Adrenal gland (tissue), 12 donors: ENCODE results near the gene SNX25. TPM values are rescaled to one million over a fixed set of nuclear protein-coding genes. Genes with fewer than 3 reads are reported as not detected.
"Not testable (repeated sequence)": the region's sequence is repeated elsewhere in the genome, so short reads cannot be mapped to it uniquely, and the experiment has no call there.

Experiments used
- DNase-seq, 7 donors: peaks; one replicate each; pipeline ENCODE4 v3.0.0-alpha.2; 2019 to 2020
- H3K27ac ChIP-seq, 5 donors: fragments of 200-600 bp; sonication (generic) in 4 of 5; 1 replicate in 3 of 5; 2 replicates in 2 of 5; pipeline versions ENCODE4 v1.5.1 to v1.8.0; 2016 to 2020; ENCODE audit warnings: mild to moderate bottlenecking in 1 of 5
- H3K27me3 ChIP-seq: fragments of 200-600 bp; 2 replicates; pipeline ENCODE4 v1.8.0; 2021
- H3K36me3 ChIP-seq, 2 donors: fragments of 200-600 bp; replicated peaks in 1 of 2; 1 replicate in 1 of 2; 2 replicates in 1 of 2; pipeline versions ENCODE4 v1.5.1 to v1.8.0; 2018 to 2022
- H3K4me1 ChIP-seq, 2 donors: fragments of 200-600 bp; replicated peaks in 1 of 2; 1 replicate in 1 of 2; 2 replicates in 1 of 2; pipeline versions ENCODE4 v1.5.1 to v1.8.0; 2018 to 2021
- H3K4me3 ChIP-seq, 4 donors: fragments of 200-600 bp; sonication (generic) in 3 of 4; one replicate each; pipeline ENCODE4 v1.5.1; 2016 to 2018
- H3K9me3 ChIP-seq, 3 donors: fragments of 200-600 bp; sonication (generic) in 1 of 3; replicated peaks in 1 of 3; 1 replicate in 2 of 3; 2 replicates in 1 of 3; pipeline versions ENCODE4 v1.5.1 to v1.8.0; 2016 to 2021
- CTCF ChIP-seq, 6 experiments: fragments of 450-650 bp in 4 of 6; fragments of 200-600 bp in 2 of 6; sonication (generic) in 1 of 6; IDR thresholded peaks; 1 replicate in 5 of 6; 2 replicates in 1 of 6; pipeline versions ENCODE4 v1.5.1 to v1.8.0; 2016 to 2021; ENCODE audit warnings: antibody characterized with exemption in 6 of 6, mild to moderate bottlenecking in 2 of 6, moderate library complexity in 1 of 6
- POLR2A ChIP-seq, 2 donors: fragments of 450-650 bp; IDR thresholded peaks; one replicate each; pipeline ENCODE4 v1.6.1; 2017; ENCODE audit warnings: antibody characterized with exemption in 2 of 2, mild to moderate bottlenecking in 2 of 2, moderate library complexity in 1 of 2
- WGBS, 4 donors: extraction: QIAGEN DNeasy Blood & Tissue Kit in 2 of 4; methylation state at CpG; one replicate each; pipeline versions ENCODE4 v1.1.5 to v1.1.7; 2013 to 2017; 5-methylcytosine and 5-hydroxymethylcytosine counted together
- intact Hi-C, 2 donors: fragments of 100-400 bp; cut with DNase I; formaldehyde crosslinking; loops; one replicate each; pipeline versions ENCODE4 v1.14.1 to v1.15.0; 2022 to 2023
- polyA plus RNA-seq, 3 donors: library from polyadenylated mRNA; stranded (reverse); fragments of 200-250 nt in 2 of 3; fragments of 350-450 nt in 1 of 3; fragmentation: Illumina TruSeq in 1 of 3; extraction: RNeasy Lipid Tissue Mini Kit (QIAGEN cat#74804) in 1 of 3; gene quantifications; one replicate each; pipeline ENCODE4 v1.2.3, GENCODE V29; 2013 to 2014
- total RNA-seq, 9 donors: library from RNA; depleted of rRNA in 4 of 9; stranded (reverse); fragments of >200 nt in 4 of 9; fragments of 120-200 nt in 1 of 9; fragmentation: NEBNext Ultra II Directional in 1 of 9; extraction: Animal tissue kit (Norgen Biotek cat#: 25700) in 1 of 9; gene quantifications; one replicate each; pipeline versions ENCODE4 v1.1.0 to v1.2.4, GENCODE V29; 2013 to 2023
- donor health status: healthy with polysubstance abuse.
- donor health status: Bipolar disorder and iron deficiency.
- donor health status: DM: yes; HTN: yes; CAD: no.
- donor health status: DM: no; HTN: no; CAD: no.
- donor health status: DM: no; HTN: no; CAD: no.
- donor health status: DM: yes; HTN: yes; CAD: no.

SNX25 gene
- total and polyA plus RNA-seq, 12 donors, result 4.7 to 29.3 (median 13.3) TPM

GRCh38 chr4:185194924-185195888 is 14.2 kb upstream of the SNX25 start:
- TF ChIP-seq CTCF (IDR thresholded peaks at IDR 0.05) (no peak), POLR2A (IDR thresholded peaks at IDR 0.05) (no peak)
- Histone ChIP-seq H3K4me1 (no peaks in the 10 kb centered on the region), H3K27ac (no peak overlapping the region), H3K27me3 (no peaks in the 10 kb centered on the region), H3K36me3 (peaks cover 0 to 7% of the 10 kb centered on the region in 2 donors), H3K4me3 (no peak overlapping the region), H3K9me3 (no peaks in the 10 kb centered on the region)
- no peak for DNase-seq
- intact Hi-C loops, result no loop called here
- WGBS, 4 donors, result 74 to 81% (median 77%) methylated on average over 9 of the region's 9 CpGs

- Histone ChIP-seq H3K4me3 (no peak overlapping the region), H3K4me1 (no peaks in the 10 kb centered on the region), H3K27me3 (no peaks in the 10 kb centered on the region), H3K27ac (no peak overlapping the region), H3K9me3 (no peaks in the 10 kb centered on the region), H3K36me3 (no peaks in the 10 kb centered on the region)
- TF ChIP-seq POLR2A (IDR thresholded peaks at IDR 0.05), result no peak
- TF ChIP-seq CTCF (IDR thresholded peaks at IDR 0.05), result no peak
- intact Hi-C loops, result no loop called here
- 90 to 98% (median 94%) methylated on average over 2 of the region's 2 CpGs for WGBS, 4 donors
- DNase-seq, result no peak
These were observed 13.0 kb upstream of the SNX25 start for GRCh38 chr4:185196437-185196836.

GRCh38 chr4:185198189-185198588 is 11.2 kb upstream of the SNX25 start:
- WGBS, 4 donors, result 95 to 100% (median 96%) methylated on average over 4 of the region's 4 CpGs
- H3K4me3 ChIP-seq, intact Hi-C loops: not testable (repeated sequence)

GRCh38 chr4:185201977-185202962 is 7.1 kb upstream of the SNX25 start:
- Histone ChIP-seq H3K27ac (peak overlapping the region in 3 of 5 donors; percentile 22 to 99 (median 40)), H3K4me1 (peaks cover 9 to 15% of the 10 kb centered on the region in 2 donors), H3K27me3 (no peaks in the 10 kb centered on the region), H3K36me3 (no peaks in the 10 kb centered on the region), H3K4me3 (no peak overlapping the region), H3K9me3 (no peaks in the 10 kb centered on the region)
- TF ChIP-seq POLR2A (IDR thresholded peaks at IDR 0.05) (no peak), CTCF (IDR thresholded peaks at IDR 0.05) (no peak)
- intact Hi-C loops, result loop anchor here in 1 of 2 donors (10.0 kb wide), 1 partner anchor 193 kb away; the partner anchor contains the start of genes ANKRD37 and LRP2BP
- WGBS, 4 donors, result 65 to 68% (median 67%) methylated on average over 13 to 16 of the region's 16 CpGs
- no peak for DNase-seq

More at GRCh38 chr4:185198189-185198588, 11.2 kb upstream of the SNX25 start:
- not testable (repeated sequence) for H3K27ac ChIP-seq, H3K4me1 ChIP-seq, DNase-seq, H3K36me3 ChIP-seq, H3K9me3 ChIP-seq, H3K27me3 ChIP-seq
